Epithelial cell of esophagus (primary cell): Measurements from ENCODE around the gene KLHL6.
"Not testable (repeated sequence)": the region's sequence is repeated elsewhere in the genome, so short reads cannot be mapped to it uniquely, and the experiment has no call there.

Source experiments
- DNase-seq: peaks from one replicate; pipeline ENCODE4 v3.0.0; 2010; ENCODE audit warnings: low read depth
- H3K4me3 ChIP-seq: 2 replicates; pipeline ENCODE4 v1.5.1; 2011; ENCODE audit warnings: mild to moderate bottlenecking, low read length, control low read depth
- TF ChIP-seq, protein P1 (sequence below): IDR thresholded peaks from 2 replicates; pipeline ENCODE4 v1.5.1; 2011; ENCODE audit warnings: low read depth, mild to moderate bottlenecking, low read length, control low read depth, inconsistent platforms; ENCODE audit not compliant: insufficient read depth; ENCODE audit errors: missing control alignments

KLHL6 gene

DNA sequence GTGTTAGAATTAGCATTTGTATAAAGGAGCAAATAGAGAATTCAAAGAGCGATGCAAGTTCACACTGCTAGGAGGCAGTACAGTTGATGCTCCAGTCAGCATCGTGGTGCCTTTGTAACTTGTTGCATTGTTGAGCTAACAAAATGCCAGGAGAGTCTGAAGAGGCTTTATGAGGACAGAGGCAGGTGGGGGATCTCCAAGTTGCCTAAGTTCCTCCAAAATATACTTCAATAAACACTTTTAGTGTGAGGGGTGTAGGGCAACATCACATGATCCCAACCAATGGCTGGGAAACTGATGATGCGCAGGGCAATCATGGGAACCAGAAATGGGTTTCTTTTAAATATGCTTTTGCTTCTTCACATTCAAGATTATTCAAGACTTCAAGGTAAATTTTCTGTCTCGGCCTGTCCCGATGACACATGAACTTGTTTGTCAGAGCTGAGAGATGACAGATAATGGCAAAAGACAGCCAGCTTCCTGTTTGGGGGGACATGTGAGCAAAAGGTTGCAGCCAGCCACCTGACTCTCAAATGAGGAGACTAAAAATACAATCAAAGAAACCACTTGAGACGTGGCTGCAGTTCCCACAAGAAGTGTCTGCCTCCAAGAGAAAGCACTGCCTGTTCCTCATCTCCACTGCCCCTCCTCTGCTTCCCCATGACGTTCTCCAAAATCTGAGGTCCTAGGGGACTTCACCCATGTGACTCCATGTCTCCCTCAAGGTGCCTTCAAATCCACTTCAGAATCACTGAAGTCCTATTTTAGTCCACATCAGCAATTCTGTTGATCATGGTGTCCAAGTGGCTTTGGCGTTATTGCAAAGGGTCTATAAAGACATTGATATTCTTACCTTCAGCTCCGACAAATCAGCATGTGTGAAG lies 39.3 kb downstream of the KLHL6 start:
- peak; percentile 53 for DNase-seq
- no peak overlapping the region for H3K4me3 ChIP-seq
- TF ChIP-seq, protein P1, sequence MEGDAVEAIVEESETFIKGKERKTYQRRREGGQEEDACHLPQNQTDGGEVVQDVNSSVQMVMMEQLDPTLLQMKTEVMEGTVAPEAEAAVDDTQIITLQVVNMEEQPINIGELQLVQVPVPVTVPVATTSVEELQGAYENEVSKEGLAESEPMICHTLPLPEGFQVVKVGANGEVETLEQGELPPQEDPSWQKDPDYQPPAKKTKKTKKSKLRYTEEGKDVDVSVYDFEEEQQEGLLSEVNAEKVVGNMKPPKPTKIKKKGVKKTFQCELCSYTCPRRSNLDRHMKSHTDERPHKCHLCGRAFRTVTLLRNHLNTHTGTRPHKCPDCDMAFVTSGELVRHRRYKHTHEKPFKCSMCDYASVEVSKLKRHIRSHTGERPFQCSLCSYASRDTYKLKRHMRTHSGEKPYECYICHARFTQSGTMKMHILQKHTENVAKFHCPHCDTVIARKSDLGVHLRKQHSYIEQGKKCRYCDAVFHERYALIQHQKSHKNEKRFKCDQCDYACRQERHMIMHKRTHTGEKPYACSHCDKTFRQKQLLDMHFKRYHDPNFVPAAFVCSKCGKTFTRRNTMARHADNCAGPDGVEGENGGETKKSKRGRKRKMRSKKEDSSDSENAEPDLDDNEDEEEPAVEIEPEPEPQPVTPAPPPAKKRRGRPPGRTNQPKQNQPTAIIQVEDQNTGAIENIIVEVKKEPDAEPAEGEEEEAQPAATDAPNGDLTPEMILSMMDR = no peak

DNA sequence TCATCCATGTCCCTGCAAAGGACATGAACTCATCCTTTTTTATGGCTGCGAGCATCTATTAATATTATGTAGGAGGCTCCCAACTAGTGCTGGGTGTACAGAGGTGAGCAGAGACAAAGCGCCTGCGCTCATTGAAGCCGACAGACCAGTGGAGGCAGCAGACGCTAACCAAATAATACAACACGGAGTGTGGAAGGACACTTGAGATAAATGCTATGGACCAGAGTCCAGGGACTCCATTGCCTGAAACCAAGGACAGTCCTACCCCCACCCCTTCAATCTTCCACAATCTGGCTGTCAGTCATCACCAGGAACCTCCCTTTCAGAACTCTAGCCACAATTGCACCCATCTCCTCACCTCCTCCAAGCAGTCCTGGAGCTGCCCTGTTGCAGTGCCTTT lies 41.5 kb downstream of the KLHL6 start:
- no peak overlapping the region for H3K4me3 ChIP-seq
- no peak for DNase-seq
- TF ChIP-seq, protein P1 = no peak

DNA sequence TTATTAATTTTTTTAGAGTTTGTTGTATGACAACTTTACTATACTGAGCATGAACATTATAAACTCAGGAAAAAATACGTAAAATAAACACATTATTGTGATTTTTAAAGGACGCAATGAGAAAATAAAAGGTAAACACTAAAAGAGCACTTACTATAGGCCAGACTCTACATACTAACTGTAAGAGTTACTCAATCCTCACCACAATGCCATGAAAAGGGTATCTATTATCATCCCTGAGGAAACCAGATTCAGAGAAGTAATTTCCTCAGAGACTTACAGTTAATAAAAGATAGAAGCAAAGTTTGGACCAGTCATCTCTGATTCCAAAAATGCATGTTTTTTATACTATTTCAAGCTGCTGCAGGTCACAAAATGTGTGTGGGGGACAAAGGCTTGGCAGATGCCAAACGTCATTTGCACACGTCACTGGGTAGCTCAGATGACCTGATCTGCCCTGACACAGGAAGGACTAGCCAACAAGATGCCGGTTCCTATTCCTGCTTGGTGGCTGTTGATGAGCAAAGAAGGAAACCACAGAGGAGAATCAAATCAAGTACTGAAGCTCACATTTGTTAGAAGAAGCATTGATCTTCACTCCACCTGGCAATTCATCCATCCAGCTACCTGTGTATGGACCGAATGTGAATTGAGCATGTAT lies 42.3 kb downstream of the KLHL6 start:
- TF ChIP-seq, protein P1 = no peak
- no peak overlapping the region for H3K4me3 ChIP-seq
- no peak for DNase-seq

DNA sequence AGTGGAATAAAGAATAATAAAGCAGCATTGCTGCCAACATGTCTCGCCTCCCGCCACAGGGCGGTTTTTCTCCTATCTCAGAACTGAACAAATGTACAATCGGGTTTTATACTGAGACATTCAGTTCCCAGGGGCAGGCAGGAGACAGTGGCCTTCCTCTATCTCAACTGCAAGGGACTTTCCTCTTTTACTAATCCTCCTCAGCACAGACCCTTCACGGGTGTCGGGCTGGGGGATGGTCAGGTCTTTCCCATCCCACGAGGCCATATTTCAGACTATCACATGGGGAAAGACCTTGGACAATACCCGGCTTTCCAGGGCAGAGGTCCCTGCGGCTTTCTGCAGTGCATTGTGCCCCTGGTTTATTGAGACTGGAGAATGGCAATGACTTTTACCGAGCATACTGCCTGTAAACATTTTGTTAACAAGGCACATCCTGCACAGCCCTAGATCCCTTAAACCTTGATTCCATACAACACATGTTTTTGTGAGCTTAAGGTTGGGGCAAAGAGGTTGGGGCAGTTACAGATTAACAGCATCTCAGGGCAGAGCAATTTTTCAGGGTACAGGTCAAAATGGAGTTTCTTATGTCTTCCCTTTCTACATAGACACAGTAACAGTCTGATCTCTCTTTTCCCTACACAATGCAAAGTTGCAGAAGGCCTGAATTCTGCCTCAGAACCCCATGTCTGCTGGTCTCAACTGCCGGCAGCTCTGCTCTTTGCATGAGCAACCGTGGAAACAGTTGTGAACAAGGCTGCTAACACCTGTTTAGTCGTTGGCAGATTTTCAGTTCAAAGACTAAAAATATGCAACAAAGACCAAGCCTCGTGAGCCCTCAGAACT lies 44.0 kb downstream of the KLHL6 start:
- not testable (repeated sequence) for H3K4me3 ChIP-seq, DNase-seq

DNA sequence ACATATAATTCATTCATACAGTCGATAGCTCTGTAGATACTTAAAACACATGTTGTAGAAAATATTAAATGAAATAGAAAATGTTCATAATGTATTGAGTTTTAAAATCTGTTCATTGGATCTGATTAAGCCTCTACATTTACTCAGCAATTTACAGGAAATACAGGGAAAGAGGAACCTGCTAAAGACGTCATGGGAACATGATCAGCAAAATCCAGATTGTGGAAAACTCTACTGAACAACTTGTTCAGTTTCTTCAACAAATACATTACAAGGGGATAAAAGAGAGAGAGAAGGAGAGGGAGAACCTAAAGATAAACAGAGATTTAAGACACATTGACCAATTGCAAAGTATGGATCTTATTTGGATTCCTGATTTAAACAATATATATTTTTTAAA lies 46.7 kb downstream of the KLHL6 start:
- DNase-seq = no peak
- TF ChIP-seq, protein P1 = no peak
- no peak overlapping the region for H3K4me3 ChIP-seq

DNA sequence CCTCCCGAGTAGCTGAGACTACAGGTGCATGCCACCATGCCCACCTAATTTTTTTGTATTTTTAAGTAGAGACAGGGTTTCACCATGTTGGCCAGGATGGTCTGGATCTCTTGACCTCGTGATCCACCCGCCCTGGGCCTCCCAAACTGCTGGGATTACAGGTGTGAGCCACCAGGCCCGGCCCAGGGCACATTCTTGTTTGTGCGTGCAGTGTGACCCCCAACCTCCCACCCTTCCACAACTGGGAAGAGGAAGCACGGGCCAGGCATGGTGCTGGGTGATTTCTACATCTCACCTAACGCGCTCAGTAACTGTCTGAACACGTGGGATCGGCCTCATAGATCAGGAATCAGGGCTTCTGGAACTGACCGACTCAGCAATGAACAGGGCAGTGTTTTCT lies 48.0 kb downstream of the KLHL6 start:
- TF ChIP-seq, protein P1 = no peak
- DNase-seq = no peak
- H3K4me3 ChIP-seq = no peak overlapping the region

DNA sequence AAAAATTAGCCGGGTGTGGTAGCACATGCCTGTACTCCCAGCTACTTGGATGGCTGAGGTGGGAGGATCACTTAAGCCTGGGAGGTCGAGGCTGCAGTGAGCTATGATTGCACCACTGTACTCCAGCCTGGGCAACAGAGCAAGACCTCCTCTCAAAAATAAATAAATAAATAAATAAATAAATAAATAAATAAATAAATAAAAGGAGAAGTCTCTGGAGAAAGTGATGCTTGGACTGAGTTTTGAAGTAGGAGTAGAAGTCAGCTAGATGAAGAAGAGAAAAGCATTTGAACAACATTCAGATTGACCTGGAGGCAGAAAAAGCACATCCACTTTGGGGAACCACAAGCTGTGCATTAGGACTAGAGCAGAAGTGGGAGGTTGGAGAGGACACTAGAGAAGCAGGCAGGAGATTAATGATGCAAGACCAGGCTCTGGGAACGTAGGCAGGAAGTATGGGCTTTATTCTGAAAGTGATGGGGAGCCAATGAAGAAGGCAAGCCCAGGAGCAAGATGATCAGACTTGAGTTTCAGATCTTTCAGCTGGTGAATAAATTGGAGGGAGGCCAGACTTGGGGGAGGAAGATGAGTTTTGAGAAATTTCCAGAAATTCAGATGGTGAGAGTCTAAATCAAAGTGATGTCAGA lies 48.7 kb downstream of the KLHL6 start:
- DNase-seq = no peak
- no peak overlapping the region for H3K4me3 ChIP-seq
- TF ChIP-seq, protein P1 = no peak
